Esophagus squamous epithelium (tissue), 4 donors: ENCODE results near the gene OPCML.

Experiments used
- POLR2A ChIP-seq, 4 donors: fragments of 450-650 bp; IDR thresholded peaks; one replicate each; pipeline ENCODE4 v1.6.1; 2017; ENCODE audit warnings: antibody characterized with exemption in 4 of 4, mild to moderate bottlenecking in 4 of 4, moderate library complexity in 3 of 4
- TF ChIP-seq, protein P1 (sequence below), 6 experiments: fragments of 450-650 bp in 4 of 6; fragments of 200-600 bp in 2 of 6; sonication (generic) in 2 of 6; IDR thresholded peaks; one replicate each; pipeline ENCODE4 v1.5.1; 2016 to 2019; ENCODE audit warnings: antibody characterized with exemption in 6 of 6, mild to moderate bottlenecking in 4 of 6, moderate library complexity in 4 of 6

DNA sequence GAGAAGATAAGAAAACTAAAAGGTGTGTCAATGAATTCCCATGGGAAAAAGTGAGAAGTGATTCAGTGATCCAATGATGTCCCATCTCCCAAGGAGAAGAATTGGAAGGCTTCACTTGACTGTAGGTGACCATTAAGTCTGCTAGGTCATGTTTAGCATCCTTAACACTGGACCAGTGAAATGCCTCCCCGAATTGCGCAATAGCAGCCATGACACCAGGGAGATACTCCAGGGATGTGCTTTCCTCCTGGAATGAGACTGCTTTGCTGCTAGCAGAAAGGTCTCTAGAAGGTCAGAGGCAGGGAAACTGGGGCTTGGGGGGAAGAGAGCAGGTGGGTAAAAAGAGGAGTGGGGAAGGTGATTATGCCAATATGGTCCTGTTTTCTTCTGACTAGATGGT, 364.3 kb downstream of the OPCML start:
- TF ChIP-seq, protein P1, sequence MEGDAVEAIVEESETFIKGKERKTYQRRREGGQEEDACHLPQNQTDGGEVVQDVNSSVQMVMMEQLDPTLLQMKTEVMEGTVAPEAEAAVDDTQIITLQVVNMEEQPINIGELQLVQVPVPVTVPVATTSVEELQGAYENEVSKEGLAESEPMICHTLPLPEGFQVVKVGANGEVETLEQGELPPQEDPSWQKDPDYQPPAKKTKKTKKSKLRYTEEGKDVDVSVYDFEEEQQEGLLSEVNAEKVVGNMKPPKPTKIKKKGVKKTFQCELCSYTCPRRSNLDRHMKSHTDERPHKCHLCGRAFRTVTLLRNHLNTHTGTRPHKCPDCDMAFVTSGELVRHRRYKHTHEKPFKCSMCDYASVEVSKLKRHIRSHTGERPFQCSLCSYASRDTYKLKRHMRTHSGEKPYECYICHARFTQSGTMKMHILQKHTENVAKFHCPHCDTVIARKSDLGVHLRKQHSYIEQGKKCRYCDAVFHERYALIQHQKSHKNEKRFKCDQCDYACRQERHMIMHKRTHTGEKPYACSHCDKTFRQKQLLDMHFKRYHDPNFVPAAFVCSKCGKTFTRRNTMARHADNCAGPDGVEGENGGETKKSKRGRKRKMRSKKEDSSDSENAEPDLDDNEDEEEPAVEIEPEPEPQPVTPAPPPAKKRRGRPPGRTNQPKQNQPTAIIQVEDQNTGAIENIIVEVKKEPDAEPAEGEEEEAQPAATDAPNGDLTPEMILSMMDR (IDR thresholded peaks at IDR 0.05) = no peak
- no peak for TF ChIP-seq POLR2A (IDR thresholded peaks at IDR 0.05)
